SKM-1 treated with dmso at 0.1 percent for 144 hours (cell line): ENCODE results near the gene TENM4.

Experiments
- DNase-seq: peaks from one replicate; lab custom pipeline; 2025; ENCODE audit not compliant: unreplicated experiment; lab: John Stamatoyannopoulos, UW

The TENM4 gene

GRCh38 chr11:79189601-79190000, 251.2 kb downstream of the TENM4 start:
- DNase-seq: no peak

GRCh38 chr11:79189055-79189454, 251.8 kb downstream of the TENM4 start:
- DNase-seq: peak; percentile 74

- DNase-seq: no peak
Observed at GRCh38 chr11:79186669-79187068, 254.2 kb downstream of the TENM4 start.

- no peak for DNase-seq
Observed at GRCh38 chr11:79185351-79185750, 255.5 kb downstream of the TENM4 start.

- no peak for DNase-seq
Observed at GRCh38 chr11:79184285-79184684, 256.5 kb downstream of the TENM4 start.

GRCh38 chr11:79182794-79183193, 258.0 kb downstream of the TENM4 start:
- no peak for DNase-seq

- DNase-seq: no peak
Observed at GRCh38 chr11:79179087-79179486, 261.7 kb downstream of the TENM4 start.

GRCh38 chr11:79174045-79175008, 266.5 kb downstream of the TENM4 start:
- DNase-seq: no peak

- DNase-seq: no peak
Observed at GRCh38 chr11:79173615-79174014, 267.2 kb downstream of the TENM4 start.

- DNase-seq: no peak
Observed at GRCh38 chr11:79170321-79170720, 270.5 kb downstream of the TENM4 start.

GRCh38 chr11:79168530-79169110, 272.2 kb downstream of the TENM4 start:
- DNase-seq: no peak

GRCh38 chr11:79167510-79168188, 273.2 kb downstream of the TENM4 start:
- DNase-seq: no peak

- DNase-seq: no peak
Observed at GRCh38 chr11:79165908-79166307, 274.9 kb downstream of the TENM4 start.

- no peak for DNase-seq
Observed at GRCh38 chr11:79160791-79161403, 279.9 kb downstream of the TENM4 start.

- DNase-seq: no peak
Observed at GRCh38 chr11:79159657-79160450, 281.0 kb downstream of the TENM4 start.

GRCh38 chr11:79157738-79158137, 283.1 kb downstream of the TENM4 start:
- DNase-seq: no peak

- no peak for DNase-seq
Observed at GRCh38 chr11:79156031-79156430, 284.8 kb downstream of the TENM4 start.

- no peak for DNase-seq
Observed at GRCh38 chr11:79155237-79155636, 285.6 kb downstream of the TENM4 start.

- DNase-seq: no peak
Observed at GRCh38 chr11:79152511-79152910, 288.3 kb downstream of the TENM4 start.

GRCh38 chr11:79151396-79151795, 289.4 kb downstream of the TENM4 start:
- DNase-seq: no peak

GRCh38 chr11:79150966-79151365, 289.9 kb downstream of the TENM4 start:
- DNase-seq: no peak
